Inflammatory macrophage (primary cell): Measurements from ENCODE around the gene PNPLA5.
"Not testable (repeated sequence)": the region's sequence is repeated elsewhere in the genome, so short reads cannot be mapped to it uniquely, and the experiment has no call there.

Source experiments
- DNase-seq, 2 donors: peaks; one replicate each; pipeline ENCODE4 v3.0.0-alpha.2; 2020 to 2022

PNPLA5 gene

DNA sequence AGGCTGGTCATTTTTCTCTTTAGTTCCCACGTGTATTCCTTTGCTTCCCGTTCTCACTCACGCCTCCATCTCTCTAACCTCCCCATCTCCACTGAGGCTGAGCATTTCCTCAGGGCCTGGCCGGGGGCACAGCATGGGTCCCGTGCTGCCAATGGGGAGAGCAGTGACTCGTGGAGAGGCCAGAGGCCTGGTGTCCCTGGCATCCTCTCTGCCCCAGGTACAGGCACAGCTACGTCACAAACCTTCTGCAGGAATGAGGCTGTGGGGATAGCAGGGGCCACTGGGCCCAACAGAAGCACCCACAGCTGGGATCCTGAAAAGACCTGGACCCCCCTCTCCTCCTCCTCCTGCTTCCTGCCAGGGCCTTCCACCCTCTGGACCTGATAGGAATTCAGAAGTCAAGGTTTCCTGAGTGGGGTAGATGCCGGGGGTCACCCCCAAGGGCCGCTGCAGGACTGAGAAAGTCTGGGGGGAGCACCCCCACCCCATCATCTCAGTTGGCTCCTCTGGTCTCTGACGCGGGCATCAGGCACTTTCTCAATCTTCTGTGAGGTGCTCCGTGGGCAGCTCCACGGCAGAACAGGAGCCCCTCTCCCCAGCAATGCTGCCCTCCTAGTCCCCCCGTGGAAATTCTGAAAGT, 11.8 kb downstream of the PNPLA5 start:
- no peak for DNase-seq

DNA sequence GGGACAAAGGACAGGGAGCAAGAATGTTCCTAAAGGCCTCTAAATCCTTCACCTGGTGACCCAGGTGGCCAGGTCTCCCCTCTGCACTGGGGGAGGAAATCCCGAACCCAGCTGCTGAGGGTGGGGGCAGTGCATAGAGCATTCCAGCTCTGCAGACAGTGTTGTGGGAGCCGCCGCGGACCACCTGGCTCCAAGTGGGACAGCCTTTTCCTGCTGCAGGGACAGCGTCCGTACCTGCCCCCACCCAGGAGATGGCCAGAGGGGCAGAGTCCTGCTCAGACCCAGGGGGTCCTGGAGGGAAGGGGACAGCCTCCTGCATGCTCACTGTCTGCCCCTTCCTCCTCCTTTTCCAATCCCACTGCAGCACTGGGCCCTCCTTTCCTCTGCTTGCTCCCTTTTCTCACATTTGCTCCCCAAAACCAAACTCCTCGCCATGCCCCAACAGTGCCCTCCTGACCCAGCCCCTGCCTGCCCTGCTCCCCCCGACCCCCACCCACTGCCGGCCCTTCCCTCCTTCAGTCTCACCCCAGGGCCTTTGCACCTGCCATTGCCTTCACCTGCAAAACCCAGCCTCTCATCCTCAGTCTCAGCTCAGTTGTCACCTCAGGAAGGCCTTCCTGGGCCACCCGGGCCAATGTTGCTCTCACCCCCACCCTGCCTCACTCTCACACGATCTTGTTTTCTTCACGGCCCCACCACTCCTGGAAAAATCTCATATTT, 12.8 kb downstream of the PNPLA5 start:
- no peak for DNase-seq

DNA sequence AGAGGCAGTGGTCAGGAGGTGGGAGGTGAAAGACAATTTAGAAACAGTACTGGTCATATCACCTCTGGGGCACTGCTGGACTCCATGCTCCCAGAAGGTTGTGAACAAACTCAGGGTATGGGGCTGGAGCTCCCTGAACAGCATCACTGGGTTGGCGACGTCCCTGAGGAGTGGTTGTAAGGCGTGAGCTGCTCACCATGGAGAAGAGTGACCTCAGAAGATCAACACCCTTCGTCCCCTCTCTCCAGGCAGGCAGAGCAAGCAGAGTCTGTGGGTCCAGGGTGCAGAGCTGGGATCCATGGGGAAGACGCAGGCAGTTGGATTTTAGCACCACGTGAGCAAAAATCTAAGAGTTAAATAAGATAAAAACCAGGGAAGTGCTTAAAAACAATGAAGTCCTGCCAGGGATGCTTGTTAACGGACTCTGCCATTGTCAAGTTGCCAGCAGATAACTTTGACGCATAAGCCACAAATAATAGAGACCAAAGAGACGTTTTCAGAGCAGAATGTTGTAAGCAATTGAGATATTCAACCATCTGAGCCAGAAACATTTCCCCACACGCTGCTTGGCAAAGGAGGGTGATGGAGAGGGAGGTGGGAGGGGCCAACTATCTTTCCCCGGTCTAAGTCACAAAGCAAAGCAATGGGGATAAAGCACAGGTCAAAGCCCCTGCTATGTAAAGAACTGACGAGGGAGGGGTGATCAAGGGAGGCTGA, 13.6 kb downstream of the PNPLA5 start:
- DNase-seq = no peak

- no peak for DNase-seq
Observed at GRCh38 chr22:43876866-43877509, 14.8 kb downstream of the PNPLA5 start.

GRCh38 chr22:43869799-43870198, 22.0 kb downstream of the PNPLA5 start:
- DNase-seq = no peak

- DNase-seq = not testable (repeated sequence)
Observed at GRCh38 chr22:43869001-43869400, 22.8 kb downstream of the PNPLA5 start.

- DNase-seq = peak; percentile 46 to 57
Observed at GRCh38 chr22:43867839-43868635, 23.8 kb downstream of the PNPLA5 start.

- DNase-seq = no peak
Observed at GRCh38 chr22:43862882-43863202, 29.0 kb downstream of the PNPLA5 start.

DNA sequence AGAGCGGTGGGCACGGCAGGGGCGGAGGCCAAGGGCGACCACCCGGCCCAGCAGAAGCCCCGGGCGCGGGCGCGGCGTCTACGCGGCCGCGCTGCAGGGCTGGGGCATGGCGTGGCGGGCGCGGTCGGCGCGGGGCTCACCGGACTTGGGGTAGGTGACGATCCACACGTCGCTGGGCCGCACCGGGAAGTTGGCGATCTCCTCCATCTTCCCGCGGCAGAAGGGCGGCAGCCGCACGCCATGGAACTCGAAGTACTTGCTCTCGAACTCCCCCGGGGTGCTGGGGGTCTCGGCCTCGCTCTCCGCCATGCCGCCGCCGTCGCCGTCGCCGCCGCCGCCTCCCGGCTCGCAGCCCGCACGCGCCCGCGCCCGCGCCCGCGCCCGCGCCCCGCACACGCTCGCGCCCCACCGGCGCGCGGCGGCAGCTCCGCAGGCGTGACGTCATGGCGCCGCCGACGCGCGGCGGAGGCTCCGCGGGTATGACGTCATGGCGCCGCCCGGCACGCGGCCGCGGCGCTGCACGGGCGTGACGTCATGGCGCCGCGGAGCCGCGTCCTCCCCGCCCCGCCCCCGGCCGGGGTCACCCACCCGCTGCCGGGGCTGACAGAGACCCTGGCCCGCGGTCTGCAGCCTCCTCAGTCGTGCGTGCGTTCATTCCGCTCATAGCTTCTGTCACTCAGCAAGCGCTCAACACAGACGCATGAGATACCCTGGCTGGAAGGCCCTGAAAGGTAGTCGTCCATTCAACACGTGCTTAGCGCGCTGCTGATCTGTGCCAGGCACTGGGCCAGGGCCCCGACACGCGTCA, 29.5 kb downstream of the PNPLA5 start, which contains the start of gene SULT4A1:
TSS of gene SULT4A1 (minus strand) at position 440 of the 808 bp plus-strand sequence. CDS start at position 309, 131 bp downstream.
- no peak for DNase-seq

DNA sequence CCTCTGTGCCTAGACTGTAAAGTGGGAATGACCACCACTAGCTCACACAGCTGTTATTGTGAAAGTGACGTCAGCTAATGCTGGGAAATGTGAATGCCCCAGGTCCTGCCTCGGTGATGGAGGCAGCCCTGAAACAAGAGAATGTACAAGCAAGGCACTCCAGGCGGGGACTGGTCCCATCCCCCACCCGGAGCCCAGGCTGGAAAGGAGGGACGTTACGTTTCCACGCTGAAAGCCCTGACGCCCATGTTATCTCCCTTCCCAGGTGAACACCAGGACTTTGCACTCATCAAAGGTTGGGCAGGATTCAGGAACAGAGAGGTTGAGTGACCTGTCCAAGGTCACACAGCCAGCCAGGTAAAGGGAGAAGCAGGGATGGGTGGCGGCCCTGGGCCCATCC, 30.3 kb downstream of the PNPLA5 start:
- no peak for DNase-seq

DNA sequence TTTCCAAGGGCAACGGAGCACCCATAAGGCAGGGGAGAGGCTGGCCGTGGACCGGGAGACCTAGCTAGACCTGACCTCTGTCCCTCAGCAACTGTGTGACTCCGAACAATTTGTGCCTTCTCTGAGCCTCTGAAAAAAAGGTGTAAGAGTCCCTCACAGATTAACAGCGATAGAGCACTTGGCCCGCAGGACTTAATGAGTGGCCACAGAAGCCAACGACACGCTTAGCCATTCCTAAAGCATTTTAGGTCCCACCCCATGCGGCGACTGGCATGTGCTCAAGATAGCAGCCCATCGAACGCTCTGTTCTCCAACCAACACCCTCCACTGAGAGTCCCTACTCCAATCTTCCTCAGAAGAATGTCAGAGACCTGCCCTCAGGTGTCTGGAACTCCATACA, 31.0 kb downstream of the PNPLA5 start:
- no peak for DNase-seq

- no peak for DNase-seq
Observed at GRCh38 chr22:43860126-43860525, 31.7 kb downstream of the PNPLA5 start.

- no peak for DNase-seq
Observed at GRCh38 chr22:43859621-43860020, 32.2 kb downstream of the PNPLA5 start.

- no peak for DNase-seq
Observed at GRCh38 chr22:43859176-43859575, 32.6 kb downstream of the PNPLA5 start.

GRCh38 chr22:43858156-43858895, 33.5 kb downstream of the PNPLA5 start:
- no peak for DNase-seq

GRCh38 chr22:43857367-43857766, 34.4 kb downstream of the PNPLA5 start:
- no peak for DNase-seq

DNA sequence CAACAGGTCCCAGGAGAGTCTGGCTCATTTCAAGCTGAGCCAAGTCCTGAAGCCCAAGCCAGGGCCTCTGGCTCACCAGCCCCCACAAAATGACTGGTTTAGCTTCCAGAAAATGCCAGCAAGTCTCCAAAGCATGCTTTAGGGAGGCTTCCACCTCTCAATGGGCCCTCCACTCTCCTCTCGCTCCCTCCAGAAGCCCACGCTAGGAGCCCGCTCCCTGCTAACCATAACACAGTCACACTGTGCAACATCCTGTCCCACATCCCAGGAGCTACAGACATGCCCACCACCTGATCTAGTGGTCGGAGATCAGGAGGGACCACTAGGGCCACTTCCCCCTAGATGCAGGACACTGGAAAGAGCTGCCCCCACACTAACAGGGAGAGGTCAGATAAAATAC, 36.4 kb downstream of the PNPLA5 start:
- no peak for DNase-seq

- DNase-seq = no peak
Observed at GRCh38 chr22:43854786-43855271, 37.0 kb downstream of the PNPLA5 start.

DNA sequence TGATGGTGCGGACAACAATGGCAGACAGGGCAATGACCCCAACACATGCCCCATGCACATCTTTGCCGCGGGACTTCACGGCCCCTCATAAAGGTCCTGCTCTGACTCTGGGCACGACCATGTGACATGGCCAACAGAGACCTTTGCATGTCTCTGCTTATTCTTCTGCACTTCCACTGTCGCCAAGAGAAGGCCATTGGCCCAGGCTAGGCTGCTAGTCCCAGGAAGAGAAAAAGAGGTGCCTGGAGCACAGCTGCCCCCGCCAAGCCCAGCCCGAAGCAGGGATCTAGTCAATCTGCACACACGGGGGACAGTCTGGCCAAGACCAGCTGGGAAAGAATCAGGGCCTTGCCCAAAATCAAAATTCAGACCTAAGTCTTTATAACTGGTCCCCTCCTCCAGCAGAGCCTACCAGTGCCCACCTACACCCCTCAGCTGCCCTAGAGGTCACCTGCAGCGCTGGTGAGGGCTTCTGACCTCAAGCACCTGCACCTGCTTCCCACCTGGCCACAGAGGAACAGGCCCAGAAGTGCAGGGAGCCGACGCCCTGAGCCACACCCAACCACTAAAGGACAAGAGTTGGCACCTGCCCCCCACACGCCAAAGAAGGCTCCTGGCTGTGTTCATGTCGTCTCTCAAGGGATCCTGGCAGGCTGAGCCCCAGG, 37.6 kb downstream of the PNPLA5 start:
- no peak for DNase-seq

DNA sequence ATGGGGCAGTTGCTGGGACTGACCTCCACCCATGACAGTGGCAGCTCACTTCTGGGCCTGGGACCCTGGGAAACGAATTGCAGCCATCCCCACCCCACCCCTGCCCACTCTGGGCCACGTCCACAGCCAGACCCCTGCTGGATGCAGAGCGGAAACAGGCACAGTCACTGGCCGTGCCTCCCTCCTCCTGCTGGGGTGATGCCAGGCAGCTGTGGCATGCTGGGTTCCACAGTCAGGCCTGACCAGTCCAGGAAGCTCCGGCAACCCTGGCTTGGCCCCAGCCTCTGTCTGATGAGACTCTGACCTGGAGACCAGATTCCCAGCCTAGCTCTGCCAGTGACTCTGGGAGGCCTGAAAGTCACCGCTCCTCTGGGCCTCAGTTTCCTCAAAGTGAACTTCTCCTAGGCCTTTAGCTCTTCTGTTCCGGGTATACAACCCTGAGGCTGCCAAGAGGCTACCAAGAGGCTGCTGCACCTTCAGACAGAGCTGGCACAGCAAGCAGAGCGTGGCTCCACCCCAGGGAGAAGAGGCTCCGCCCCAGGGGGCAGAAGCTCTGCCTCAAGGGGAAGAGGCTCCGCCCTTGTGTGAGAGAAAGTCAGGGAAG, 38.4 kb downstream of the PNPLA5 start:
- DNase-seq = no peak
